KG1 (cell line): ENCODE results near the gene TMEM273.

Experiments used
- DNase-seq: peaks from one replicate; lab custom pipeline; 2025; lab: John Stamatoyannopoulos, UW

TMEM273 gene

GRCh38 chr10:49140304-49141177, 47.6 kb downstream of the TMEM273 start:
- DNase-seq, result no peak

- DNase-seq, result no peak
Measured at GRCh38 chr10:49139846-49140195, 48.4 kb downstream of the TMEM273 start.

DNA sequence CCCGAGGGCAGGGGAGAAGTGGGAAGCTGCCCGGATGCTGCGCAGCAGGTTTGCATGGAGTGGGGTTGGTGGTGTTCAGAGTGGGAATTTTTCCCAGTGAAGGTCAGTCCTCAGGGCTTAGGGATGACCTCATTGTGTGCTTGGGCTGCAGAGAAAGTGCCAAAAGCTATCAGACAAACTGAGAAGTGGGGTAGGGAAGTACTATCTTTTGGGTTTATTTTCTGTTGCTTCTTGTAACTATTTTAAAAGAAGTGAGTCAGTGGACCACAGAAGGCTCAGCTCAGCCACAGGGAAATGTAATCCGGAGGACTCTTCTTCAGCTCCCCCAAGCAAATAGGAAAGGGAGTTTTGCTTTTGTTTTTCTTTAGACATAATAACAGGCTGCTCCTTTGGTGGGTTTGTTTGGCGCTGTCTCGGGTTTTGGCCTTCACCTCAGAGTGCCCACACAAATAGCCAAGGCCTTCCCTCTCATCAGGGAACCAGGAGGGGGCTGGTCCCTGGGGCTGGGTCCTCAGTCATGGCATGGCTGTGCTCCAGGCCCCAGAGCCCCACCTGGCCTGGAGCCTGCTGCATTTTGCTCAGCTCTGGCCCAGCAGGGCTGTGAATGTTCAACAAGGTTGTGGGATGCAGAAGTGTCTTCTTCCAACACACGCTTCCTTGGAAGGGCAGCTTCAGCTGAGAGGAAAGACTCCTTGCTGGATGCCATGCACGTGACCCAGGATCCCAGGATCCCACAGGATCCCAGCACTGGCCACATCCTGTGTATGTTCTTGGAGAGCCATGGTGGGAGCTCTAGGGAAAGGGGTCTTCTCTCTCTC, 49.0 kb downstream of the TMEM273 start:
- no peak for DNase-seq

DNA sequence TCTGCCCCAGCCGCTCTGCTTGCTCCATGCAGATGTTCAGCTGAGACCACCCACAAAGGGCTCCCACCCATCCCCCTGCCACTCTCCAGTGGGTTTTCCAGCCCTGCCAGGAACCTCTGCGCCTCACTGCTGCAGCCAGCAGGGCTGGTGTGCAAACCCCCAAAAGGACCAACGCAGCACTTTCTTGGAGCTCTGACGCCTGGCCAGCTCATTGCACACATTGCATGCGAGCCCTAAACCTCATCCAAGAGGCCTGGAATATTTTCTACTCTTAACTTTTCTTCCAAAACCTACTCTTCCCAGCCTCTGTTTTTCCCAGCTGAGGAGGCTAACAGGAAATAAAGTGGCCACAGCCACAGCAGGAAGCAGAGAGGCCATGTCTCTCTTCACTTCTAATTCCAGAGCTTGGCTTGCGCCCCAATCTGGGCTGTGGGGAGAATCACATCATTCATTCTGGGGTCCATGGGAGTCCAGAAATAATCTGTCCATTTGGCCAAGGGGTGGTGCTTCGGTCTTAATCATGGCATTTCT, 49.8 kb downstream of the TMEM273 start:
- no peak for DNase-seq

- no peak for DNase-seq
Measured at GRCh38 chr10:49136525-49136924, 51.7 kb downstream of the TMEM273 start.

DNA sequence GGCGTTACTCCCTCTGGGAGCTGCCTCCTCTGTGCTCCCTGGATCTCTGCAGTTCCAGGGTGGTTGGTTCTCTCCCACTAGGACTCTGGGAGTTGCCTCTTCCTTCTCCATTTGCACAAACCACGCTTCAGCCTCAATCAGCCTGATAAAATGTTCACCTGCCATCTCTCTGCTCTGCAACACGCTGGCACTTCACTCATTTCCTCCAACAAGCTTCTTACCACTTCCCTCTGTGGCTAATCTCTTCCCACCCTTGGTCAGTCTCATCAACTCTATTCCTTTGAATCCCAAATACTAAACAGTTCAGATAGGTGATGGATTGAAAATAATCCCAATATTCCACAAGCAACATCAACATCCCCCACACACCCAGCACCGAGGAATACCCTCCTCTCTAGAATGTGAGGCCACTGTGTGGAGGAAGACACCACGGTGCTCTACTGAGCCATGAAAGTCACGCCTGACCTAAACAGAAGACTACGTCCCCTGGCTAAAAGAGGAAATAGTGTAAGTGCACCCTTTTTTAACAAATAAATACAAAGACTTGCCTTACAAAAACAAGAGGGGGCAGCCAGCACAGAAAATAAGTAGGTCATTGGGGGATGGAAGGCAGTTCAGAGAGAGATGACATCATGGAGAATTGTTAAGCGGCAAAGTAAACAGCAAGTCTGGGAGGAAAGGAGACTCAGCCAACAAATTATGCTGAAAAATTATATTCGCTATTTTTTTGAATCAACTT, 52.4 kb downstream of the TMEM273 start:
- no peak for DNase-seq

DNA sequence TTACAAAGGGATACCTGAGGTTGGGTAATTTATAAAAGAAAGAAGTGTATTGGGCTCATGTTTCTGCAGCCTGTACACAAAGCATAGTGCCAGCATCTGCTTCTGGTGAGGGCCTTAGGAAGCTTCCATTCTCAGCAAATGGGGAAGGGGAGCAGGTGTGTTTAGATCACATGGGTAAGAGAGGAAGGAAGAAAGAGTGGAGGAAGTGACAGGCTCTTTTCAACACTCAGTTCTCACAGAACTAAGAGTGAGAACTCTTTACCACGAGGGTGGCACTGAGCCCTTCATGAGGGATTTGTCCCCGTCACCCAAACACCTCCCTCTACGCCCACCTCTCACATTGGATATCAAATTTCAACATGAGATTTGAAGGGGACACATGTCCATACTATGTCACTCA, 53.9 kb downstream of the TMEM273 start:
- no peak for DNase-seq

DNA sequence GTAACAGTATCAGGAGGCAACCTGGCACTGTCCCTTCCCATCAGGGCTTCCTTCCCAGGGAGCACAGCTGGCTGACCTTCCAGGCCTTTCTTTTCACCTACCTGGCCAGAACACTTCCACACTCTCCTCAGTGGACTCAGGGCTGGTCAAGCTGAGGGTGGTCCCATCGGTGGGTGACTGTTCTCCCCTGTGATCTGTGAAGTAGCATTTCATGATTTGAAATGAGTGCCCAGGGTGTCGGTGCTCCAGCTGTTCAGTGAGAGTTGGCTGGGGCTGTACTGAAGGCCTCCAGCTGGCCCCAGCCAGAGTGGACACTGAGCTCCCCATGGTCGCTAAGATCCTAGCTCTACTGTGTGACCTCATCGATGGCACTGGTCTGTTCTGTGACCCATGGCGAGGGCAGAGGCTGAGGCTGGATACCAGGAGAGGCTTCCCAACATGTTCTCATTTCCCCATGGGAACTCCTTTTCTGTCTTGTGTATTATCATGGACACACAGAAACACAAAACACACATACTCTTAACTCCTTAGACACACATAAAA, 54.4 kb downstream of the TMEM273 start, which contains the start of gene FAM170B:
TSS of gene FAM170B (minus strand) at position 316 of the 543 bp plus-strand sequence. CDS start at position 213, 103 bp downstream.
- no peak for DNase-seq

DNA sequence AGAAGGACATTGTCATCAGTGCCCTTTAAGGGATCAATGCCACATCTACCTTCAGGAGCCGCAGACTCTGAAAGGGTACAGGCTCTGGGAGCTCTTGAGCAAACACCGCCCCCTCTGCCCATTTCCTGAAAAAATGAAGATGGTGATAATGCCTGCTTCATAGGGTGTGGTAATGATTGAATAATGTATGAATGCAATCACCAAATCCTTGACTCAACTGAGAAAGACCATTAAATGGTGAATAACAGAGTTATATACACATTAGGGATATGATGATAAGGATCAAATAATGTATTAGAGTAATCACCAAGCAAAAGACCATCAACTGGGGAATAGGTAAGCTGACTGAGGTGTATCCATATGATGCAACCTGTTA, 55.8 kb downstream of the TMEM273 start:
- DNase-seq, result no peak

DNA sequence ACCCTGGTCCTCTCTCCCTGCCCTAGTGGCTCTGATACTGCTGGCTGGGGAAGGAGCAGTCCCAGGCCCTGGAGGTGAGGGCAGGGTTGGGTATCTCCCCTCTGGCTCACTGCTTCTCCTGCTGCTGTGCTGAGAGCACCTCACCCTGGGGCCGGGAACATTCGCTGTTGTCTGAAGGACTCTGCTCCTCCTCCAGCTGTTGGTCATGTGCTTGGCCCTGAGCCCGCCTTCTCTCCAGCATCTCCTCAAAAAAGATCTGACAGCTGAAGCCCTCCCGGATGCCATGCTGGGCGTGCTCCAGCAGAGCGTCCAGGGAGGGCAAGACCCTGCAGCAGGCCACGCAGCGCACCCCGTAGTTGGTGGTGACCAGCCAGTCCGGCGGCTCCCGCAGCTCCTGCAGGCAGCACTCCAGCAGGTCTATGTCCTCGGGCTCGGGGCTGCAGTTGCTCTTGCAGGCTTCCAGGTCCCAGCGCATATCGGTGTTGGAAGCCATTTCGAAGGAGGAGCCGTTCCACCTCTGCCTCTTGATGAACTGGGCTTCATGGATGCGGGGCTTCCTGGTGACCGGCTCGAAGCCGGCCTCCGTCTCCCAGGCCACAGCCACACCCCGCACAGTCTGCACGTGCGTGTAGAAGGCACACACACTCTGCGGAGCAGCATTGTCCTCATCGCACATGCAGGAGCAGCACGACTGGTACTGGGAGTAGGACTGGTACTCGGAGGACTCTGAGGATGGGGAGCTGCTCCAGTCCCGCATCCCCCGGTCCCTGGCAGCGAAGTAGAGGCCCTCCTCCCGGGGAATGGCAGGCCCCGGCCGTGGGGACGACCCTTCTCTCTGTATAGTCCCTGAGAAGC, 56.5 kb downstream of the TMEM273 start:
- DNase-seq, result no peak

DNA sequence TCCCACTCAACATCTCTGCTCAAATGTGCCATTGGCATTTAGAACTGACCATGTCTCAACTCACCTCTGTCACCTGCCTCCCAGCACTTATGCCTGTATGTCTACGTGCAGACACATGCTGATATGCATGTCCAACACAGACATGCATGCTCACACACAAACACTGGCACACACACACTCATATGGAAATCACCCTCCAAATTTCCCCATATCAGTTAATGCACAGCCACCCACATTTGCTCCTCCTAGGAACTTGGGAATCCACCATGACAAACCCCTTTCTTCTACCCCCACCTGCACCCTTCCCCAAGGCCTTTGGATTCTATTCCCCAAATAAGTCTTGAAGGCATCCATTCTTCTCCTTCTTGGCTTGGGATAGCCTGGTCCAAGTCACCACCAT, 58.8 kb downstream of the TMEM273 start:
- DNase-seq, result no peak

- no peak for DNase-seq
Measured at GRCh38 chr10:49128854-49129253, 59.3 kb downstream of the TMEM273 start.

DNA sequence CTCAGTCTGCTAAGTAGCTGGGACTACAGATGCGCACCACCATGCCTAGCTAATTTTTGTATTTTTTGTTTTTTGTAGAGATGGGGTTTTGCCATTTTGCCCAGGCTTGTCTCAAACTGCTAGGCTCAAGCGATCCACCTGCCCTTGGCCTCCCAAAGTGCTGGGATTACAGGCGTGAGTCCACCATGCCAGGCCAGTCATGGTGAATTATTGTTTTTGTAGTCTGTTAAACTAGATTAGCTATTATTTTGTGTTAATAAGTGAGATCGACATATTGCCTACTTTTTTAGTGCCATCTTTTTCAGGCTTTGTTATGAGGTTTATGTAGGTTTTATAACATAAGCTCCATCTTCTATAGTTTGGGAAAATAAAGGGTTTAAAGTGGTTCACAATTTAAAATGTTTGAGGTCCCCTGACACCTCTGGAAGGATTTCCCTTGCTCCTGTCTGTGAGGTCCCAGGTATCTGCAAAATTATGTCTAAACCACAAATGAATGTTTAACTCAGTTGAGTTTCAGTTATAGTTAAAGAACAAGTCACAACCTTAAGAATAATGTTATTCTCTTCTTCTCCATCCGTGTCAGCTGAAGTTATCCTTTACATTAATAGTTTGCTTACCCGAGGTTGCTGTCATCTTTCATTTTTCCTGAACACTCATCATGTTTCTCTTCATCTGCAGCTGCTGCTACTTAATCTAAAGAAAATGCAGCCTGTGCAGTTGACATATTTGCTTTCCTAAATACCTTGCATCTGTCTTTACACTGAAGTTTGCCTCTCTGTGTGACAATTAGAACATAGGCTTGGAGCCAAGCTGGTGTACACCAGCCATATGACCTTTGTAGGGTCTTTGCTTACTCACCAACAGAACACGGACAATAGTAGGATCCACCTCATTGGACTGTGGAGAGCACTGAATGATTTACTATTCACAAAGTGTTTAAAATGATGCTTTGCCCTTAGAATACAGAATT, 63.9 kb downstream of the TMEM273 start:
- DNase-seq, result no peak

DNA sequence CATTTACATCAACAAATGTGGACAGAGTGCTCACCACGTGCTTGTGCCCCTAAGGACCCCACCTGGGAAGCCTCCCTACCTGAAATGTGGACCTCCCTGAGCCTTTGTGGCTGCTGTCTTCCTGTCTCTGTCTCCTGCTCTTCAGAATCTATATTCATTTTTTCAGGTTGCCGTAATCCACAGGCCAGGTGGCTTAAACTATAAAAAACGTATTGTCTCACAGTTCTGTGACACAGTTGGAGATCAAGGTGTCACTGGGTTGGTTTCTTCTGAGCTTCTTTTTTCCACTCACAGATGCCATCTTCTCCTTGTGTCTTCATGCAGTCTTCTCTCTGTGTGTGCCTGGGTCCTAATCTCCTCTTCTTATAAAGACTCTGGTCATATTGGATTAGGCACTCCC, 67.3 kb downstream of the TMEM273 start:
- no peak for DNase-seq

DNA sequence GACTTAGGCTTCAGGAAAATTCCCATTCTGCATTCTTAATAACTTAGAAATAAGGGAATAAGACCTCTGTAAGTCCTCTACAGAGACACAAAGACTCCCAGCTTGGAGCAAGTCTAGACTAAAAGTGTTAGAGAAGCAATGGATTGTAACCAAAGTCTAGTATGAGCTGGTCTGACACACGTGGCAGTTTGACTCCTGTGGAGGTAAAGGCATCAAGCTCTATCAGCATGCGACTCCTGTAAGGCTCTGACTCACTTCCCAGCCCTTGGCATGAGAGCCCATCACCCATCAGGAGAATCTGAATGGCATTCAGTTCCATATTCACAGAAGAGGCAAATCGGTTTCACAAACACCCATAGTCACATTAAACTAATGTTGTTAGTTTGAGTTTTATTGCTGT, 68.4 kb downstream of the TMEM273 start:
- no peak for DNase-seq

DNA sequence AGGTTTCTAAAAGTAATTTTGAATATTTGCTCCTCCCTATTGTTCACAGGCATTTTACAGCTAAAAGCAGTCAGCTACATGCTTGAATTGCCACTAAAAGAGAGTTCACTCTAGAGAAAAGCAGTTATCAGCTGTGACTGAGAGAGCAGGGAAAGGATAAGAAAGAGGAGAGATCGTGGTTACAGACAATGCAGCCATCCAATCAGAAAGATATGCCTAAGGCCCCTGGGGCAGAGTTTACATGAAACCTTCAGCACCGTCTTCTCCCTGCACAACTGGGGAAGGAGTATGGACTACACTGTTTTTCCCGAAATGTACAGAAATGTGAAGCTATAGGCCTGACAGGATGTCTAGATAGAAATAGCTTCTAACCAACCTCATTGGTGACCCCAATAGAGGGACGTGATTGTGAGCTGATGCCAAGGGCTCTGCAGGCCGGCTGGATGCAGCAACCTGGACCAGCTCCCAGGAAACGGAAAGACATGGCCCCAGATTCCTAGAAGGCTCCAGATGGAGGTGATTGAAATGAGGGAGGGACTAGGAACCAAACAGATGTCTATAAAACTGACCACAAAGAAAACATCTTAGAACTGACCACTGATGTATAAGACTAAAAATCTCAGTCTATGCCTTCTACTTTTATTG, 69.6 kb downstream of the TMEM273 start:
- DNase-seq, result no peak

DNA sequence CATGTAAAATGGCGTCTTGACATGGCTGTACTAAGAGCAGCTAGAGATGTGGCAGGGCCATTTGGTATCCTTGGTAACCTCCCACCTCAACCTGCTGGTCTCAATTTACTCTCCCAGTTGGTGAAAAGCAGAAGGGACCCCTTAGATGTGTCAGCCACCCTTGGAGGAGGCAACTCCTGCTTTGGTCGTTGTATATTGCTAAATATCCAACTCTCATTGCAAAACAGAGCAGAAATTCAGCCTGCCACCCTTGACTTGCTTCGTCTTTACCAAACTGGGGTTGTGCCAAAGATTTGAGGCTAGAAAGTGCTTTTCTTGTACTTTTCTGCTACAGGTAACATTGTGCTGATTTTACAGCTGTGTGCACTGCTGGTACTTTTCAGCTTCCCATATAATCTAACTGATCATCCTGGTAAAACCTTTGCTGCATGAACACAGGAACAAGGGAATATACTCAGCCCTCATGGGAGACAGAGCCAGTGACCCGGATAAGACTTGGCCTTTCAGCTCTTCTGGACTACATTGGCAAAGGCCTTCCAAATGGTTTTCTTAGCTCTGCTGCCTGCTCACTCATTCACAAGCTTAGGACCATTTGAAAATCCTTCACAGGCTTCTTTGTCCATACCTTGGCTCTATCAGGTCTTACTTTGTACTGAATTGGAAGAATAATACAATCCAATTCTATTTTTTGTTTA, 70.7 kb downstream of the TMEM273 start:
- DNase-seq, result no peak

GRCh38 chr10:49116509-49117375, 71.4 kb downstream of the TMEM273 start:
- no peak for DNase-seq
